Measurements from ENCODE around the gene TBL1Y.
"Not testable (repeated sequence)": the region's sequence is repeated elsewhere in the genome, so short reads cannot be mapped to it uniquely, and the experiment has no call there.

TBL1Y gene

DNA sequence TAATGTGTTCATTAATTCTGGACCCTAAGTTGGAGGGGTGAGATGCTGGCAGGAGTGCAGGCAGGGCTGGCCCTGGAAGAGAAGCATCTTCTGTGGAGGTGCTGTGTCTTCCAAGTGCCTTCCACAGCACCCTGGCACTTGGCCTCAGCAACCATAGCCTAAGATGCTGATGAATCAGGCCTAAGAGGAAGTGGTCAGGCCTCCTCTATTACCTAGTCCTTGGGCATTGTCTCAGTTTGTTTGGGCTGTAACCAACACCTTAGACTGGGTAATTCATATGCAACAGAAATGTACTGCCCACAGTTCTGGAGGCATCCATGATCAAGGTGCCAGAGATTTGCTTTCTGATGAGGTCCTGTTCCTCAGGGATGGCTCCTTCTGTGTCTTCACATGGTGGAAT, 128.5 kb downstream of the TBL1Y start:
- DNase-seq (ENCODE audit: insufficient read length, low spot score) = no peak
- FAIRE-seq = no peak
- TF ChIP-seq POLR2AphosphoS5 (IDR thresholded peaks at IDR 0.05; ENCODE audit: low read depth, low read length) (no peak), POU2F2 (IDR thresholded peaks at IDR 0.05; ENCODE audit: low read depth, low read length) (no peak), SPI1 (IDR thresholded peaks at IDR 0.05; ENCODE audit: low read depth, low read length) (no peak), TAF1 (IDR thresholded peaks at IDR 0.05; ENCODE audit: low read depth, low read length) (no peak), POLR2A (IDR thresholded peaks at IDR 0.05; ENCODE audit: low read depth, low read length) (no peak), PAX5 (IDR thresholded peaks at IDR 0.05; ENCODE audit: insufficient read depth, low read length, severe bottlenecking) (no peak)

DNA sequence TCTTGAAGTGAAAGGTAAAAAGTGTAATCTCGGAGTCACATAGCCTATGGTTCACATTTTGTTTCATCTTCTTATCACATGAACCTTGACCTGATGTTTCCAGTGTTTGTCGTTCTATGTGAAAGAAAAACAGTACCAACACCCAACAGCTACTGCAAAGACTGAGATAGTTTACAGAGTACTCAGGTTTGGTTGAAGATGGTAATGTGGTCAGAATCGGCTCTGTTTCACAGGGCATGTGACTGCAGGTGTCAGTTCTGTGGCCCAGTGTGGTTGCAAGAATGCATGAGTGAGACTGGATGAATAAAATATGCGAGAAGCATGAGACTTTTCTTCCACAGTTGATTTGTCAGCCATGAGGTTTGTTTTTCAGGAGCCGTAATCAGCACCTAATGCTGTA, 130.2 kb downstream of the TBL1Y start:
- no peak for FAIRE-seq
- no peak for DNase-seq (ENCODE audit: insufficient read length, low spot score)
- TF ChIP-seq TAF1 (IDR thresholded peaks at IDR 0.05; ENCODE audit: low read depth, low read length) = no peak
- no peak for TF ChIP-seq POLR2AphosphoS5 (IDR thresholded peaks at IDR 0.05; ENCODE audit: low read depth, low read length)
- TF ChIP-seq POU2F2 (IDR thresholded peaks at IDR 0.05; ENCODE audit: low read depth, low read length) = no peak
- no peak for TF ChIP-seq POLR2A (IDR thresholded peaks at IDR 0.05; ENCODE audit: low read depth, low read length)
- no peak for TF ChIP-seq PAX5 (IDR thresholded peaks at IDR 0.05; ENCODE audit: insufficient read depth, low read length, severe bottlenecking)
- TF ChIP-seq SPI1 (IDR thresholded peaks at IDR 0.05; ENCODE audit: low read depth, low read length) = no peak

DNA sequence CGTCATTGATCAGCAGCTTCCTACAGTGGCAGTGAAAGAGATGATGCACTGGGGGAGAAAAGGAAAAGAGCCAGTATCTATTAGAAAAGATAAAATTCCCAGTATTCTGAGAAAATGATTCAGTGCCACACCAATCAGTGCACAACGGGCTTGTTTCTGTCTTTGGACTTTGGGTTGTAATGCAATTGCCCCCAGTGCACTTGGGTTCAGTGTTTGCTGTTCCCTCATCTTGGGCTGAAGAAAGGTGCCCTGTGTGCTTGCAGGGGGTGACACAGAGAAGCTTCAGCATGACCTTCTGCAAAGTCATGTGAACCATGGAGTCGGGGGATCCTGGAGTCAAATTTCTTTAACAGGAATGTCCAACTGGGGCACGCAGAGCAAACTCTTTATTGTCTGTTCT, 131.5 kb downstream of the TBL1Y start:
- TF ChIP-seq POU2F2 (IDR thresholded peaks at IDR 0.05; ENCODE audit: low read depth, low read length) = no peak
- no peak for TF ChIP-seq SPI1 (IDR thresholded peaks at IDR 0.05; ENCODE audit: low read depth, low read length)
- TF ChIP-seq PAX5 (IDR thresholded peaks at IDR 0.05; ENCODE audit: insufficient read depth, low read length, severe bottlenecking) = no peak
- no peak for DNase-seq (ENCODE audit: insufficient read length, low spot score)
- no peak for FAIRE-seq

DNA sequence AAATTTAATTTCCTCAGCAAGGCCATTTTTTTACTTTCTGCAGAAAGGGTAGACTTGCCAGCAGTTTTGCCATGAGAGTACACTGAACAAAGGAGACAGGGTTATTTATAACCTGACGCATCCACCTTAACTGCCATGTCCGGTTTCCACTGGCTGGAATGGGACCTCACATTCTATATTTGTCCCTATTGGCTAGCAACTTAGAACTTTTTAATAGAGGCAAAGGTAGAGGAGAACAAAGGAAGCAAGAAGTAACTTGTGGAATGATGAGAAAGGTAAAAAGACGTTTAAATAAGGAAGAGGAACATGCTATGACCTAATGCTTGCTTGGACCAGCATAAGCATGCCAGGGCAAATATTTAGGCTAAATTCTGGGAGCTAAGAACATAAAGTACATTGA, 142.0 kb downstream of the TBL1Y start:
- DNase-seq (ENCODE audit: insufficient read length, low spot score); FAIRE-seq: not testable (repeated sequence)

DNA sequence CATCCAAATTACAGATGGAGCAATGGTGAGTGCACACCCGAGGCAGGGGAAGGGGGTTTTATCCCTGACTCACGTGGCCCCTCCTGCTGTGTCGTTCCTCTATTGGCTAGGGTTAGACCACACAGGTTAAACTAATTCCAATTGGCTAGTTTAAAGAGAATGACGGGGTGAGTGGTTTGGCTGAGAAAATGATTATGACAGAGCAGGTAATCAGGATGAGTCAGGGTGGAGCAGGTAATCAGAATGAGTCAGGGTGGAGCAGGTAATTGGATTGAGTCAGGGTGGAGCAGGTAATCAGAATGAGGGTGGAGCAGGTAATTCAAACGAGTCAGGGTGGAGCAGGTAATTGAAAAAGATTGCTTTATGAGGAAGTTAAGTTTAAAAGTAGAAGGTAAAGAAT, 146.4 kb downstream of the TBL1Y start:
- FAIRE-seq (no peak), DNase-seq (ENCODE audit: insufficient read length, low spot score) (no peak)
- TF ChIP-seq POLR2AphosphoS5 (IDR thresholded peaks at IDR 0.05; ENCODE audit: low read depth, low read length) (no peak), TAF1 (IDR thresholded peaks at IDR 0.05; ENCODE audit: low read depth, low read length) (no peak), SPI1 (IDR thresholded peaks at IDR 0.05; ENCODE audit: low read depth, low read length) (no peak), PAX5 (IDR thresholded peaks at IDR 0.05; ENCODE audit: insufficient read depth, low read length, severe bottlenecking) (no peak), POLR2A (IDR thresholded peaks at IDR 0.05; ENCODE audit: low read depth, low read length) (no peak), POU2F2 (IDR thresholded peaks at IDR 0.05; ENCODE audit: low read depth, low read length) (no peak)

DNA sequence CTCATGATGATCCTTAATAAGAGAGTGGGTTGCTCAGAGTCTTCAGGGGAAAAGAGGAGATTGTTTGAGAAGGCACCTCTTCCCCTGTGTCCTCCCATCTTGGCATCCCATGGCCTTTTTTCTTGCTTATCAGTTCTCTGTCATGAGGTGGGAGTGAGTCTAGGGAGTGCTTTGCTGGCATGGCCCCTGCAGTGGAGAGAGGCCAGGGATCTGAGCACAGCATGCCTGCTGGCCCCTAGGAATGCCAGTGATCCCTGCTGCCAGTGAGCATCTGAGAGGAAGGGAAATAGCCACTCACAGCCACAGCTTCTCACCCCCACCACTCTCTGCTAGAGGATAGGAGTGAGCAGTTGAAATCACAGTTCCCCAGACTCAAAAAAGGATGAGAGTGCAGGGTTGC, 168.2 kb downstream of the TBL1Y start:
- no peak for TF ChIP-seq POLR2AphosphoS5 (IDR thresholded peaks at IDR 0.05; ENCODE audit: low read depth, low read length)
- no peak for TF ChIP-seq POLR2A (IDR thresholded peaks at IDR 0.05; ENCODE audit: low read depth, low read length)
- no peak for TF ChIP-seq SPI1 (IDR thresholded peaks at IDR 0.05; ENCODE audit: low read depth, low read length)
- no peak for TF ChIP-seq TAF1 (IDR thresholded peaks at IDR 0.05; ENCODE audit: low read depth, low read length)
- TF ChIP-seq PAX5 (IDR thresholded peaks at IDR 0.05; ENCODE audit: insufficient read depth, low read length, severe bottlenecking) = no peak
- no peak for TF ChIP-seq POU2F2 (IDR thresholded peaks at IDR 0.05; ENCODE audit: low read depth, low read length)
- FAIRE-seq = no peak

DNA sequence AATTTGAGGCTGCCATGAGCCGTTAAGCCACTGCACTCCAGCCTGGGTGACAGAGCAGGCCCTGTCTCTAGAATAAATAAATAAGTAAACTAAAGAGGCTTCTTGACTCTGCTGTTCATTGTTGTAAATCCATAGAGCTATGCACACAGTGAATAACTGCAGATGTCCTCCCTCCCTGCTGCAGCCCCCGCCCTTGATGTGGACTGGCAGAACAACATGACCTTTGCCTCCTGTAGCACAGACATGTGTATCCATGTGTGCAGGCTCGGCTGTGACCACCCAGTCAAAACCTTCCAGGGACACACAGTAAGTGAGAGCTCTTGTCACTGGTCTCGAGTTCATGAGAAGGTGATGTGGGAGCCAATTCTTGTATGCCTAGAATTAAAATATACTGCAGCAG, 170.1 kb downstream of the TBL1Y start:
- FAIRE-seq; DNase-seq (ENCODE audit: insufficient read length, low spot score): not testable (repeated sequence)

More for the DNA sequence above, 168.2 kb downstream of the TBL1Y start:
- no peak for DNase-seq (ENCODE audit: insufficient read length, low spot score)

DNA sequence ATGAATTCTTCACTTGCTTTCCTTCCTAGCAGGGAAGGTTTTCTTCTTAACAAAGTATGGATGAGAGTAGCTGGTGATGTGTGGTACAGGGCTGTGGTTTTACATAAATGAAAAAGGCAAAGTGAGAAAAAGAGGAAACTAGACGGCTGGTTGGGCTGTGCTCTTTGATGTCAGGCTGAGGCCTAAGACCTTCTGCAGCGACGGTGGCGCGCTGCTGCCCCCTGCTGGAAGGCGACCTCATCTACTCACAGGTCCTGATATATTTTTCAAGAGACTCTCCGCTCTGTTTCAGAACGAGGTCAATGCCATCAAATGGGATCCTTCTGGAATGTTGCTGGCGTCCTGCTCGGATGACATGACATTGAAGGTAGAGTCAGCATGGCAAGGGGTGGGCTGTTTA, 175.1 kb downstream of the TBL1Y start:
- peak; percentile 77 for FAIRE-seq
- no peak for TF ChIP-seq POLR2A (IDR thresholded peaks at IDR 0.05; ENCODE audit: low read depth, low read length)
- no peak for TF ChIP-seq SPI1 (IDR thresholded peaks at IDR 0.05; ENCODE audit: low read depth, low read length)
- no peak for TF ChIP-seq POU2F2 (IDR thresholded peaks at IDR 0.05; ENCODE audit: low read depth, low read length)
- TF ChIP-seq TAF1 (IDR thresholded peaks at IDR 0.05; ENCODE audit: low read depth, low read length) = no peak
- no peak for TF ChIP-seq PAX5 (IDR thresholded peaks at IDR 0.05; ENCODE audit: insufficient read depth, low read length, severe bottlenecking)
- TF ChIP-seq POLR2AphosphoS5 (IDR thresholded peaks at IDR 0.05; ENCODE audit: low read depth, low read length) = no peak
- DNase-seq (ENCODE audit: insufficient read length, low spot score) = peak; percentile 33

DNA sequence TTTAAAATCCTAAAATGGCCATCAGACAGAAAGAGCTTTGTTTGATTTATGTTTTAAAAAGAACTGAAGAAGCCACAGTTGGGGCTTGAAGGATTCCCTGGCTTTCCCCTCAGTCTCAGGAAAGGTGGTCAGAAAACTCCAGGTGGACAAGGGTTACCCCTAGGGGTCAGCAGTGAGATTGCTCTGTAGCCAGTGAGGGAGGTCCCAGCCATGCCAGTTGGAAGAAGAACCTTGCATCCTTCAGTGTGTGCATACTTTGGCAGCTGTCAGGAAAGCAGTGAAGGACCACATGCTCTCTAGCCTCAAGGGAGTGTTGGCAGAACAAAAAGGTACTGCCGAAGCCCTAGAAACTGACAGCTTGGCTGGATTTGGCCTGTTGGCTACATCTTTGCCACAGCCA, 182.3 kb downstream of the TBL1Y start:
- no peak for DNase-seq (ENCODE audit: insufficient read length, low spot score)
- TF ChIP-seq SPI1 (IDR thresholded peaks at IDR 0.05; ENCODE audit: low read depth, low read length) = no peak
- no peak for TF ChIP-seq TAF1 (IDR thresholded peaks at IDR 0.05; ENCODE audit: low read depth, low read length)
- TF ChIP-seq POLR2A (IDR thresholded peaks at IDR 0.05; ENCODE audit: low read depth, low read length) = no peak
- TF ChIP-seq PAX5 (IDR thresholded peaks at IDR 0.05; ENCODE audit: insufficient read depth, low read length, severe bottlenecking) = no peak
- TF ChIP-seq POLR2AphosphoS5 (IDR thresholded peaks at IDR 0.05; ENCODE audit: low read depth, low read length) = no peak
- TF ChIP-seq POU2F2 (IDR thresholded peaks at IDR 0.05; ENCODE audit: low read depth, low read length) = no peak
- FAIRE-seq = no peak

DNA sequence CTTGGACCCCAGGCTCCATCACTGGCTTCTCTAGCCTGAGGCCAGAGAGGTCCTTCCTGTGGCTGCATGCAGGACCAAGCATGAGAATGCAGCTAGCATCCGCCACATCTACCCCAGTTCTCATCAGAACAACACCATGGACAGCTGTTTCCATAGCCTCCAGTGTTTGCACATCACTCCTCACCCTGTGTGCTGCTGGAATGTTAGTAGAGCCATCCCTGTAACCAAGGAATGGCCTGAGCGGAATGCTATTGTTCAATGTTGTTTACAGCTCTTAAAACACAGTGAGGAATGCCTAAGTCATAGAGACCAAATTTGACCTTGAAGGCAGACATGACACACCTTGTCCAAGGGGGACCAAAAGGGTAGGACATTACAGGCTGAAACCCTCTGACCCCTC, 183.9 kb downstream of the TBL1Y start:
- no peak for TF ChIP-seq PAX5 (IDR thresholded peaks at IDR 0.05; ENCODE audit: insufficient read depth, low read length, severe bottlenecking)
- TF ChIP-seq TAF1 (IDR thresholded peaks at IDR 0.05; ENCODE audit: low read depth, low read length) = no peak
- TF ChIP-seq POLR2AphosphoS5 (IDR thresholded peaks at IDR 0.05; ENCODE audit: low read depth, low read length) = no peak
- no peak for TF ChIP-seq SPI1 (IDR thresholded peaks at IDR 0.05; ENCODE audit: low read depth, low read length)
- no peak for TF ChIP-seq POU2F2 (IDR thresholded peaks at IDR 0.05; ENCODE audit: low read depth, low read length)
- no peak for TF ChIP-seq POLR2A (IDR thresholded peaks at IDR 0.05; ENCODE audit: low read depth, low read length)
- FAIRE-seq = no peak
- DNase-seq (ENCODE audit: insufficient read length, low spot score) = no peak

DNA sequence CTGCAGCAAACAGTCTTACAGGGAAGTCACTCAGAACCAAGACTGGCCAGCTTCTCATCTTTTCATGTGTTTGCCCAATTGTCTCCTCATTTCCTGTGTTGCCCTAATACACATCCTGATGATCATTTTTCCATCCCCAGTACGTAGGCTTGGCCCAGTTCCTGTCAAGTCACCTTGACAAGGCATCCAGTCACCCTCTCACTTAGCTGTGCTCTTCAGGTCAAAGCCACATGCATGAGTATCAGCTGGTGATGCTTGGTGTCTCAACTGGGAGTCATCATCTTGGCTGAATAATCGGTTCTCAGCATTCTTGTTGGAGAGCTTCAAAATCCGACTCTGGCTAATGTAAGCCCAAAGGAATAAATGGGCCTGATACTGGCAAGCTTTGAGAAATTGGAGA, 186.5 kb downstream of the TBL1Y start:
- FAIRE-seq = no peak
- TF ChIP-seq TAF1 (IDR thresholded peaks at IDR 0.05; ENCODE audit: low read depth, low read length) (no peak), PAX5 (IDR thresholded peaks at IDR 0.05; ENCODE audit: insufficient read depth, low read length, severe bottlenecking) (no peak), POLR2AphosphoS5 (IDR thresholded peaks at IDR 0.05; ENCODE audit: low read depth, low read length) (no peak), SPI1 (IDR thresholded peaks at IDR 0.05; ENCODE audit: low read depth, low read length) (no peak), POLR2A (IDR thresholded peaks at IDR 0.05; ENCODE audit: low read depth, low read length) (no peak), POU2F2 (IDR thresholded peaks at IDR 0.05; ENCODE audit: low read depth, low read length) (no peak)
- no peak for DNase-seq (ENCODE audit: insufficient read length, low spot score)

Data from GM12891 (cell line).